Brain microvascular endothelial cell (primary cell): ENCODE results near the gene IGFBPL1.
A peak's percentile ranks its signal among the peaks of the same experiment; 100 is the strongest.

Experiments used
- DNase-seq: peaks from one replicate; pipeline ENCODE4 v3.0.0-alpha.2; 2020
- H3K27ac ChIP-seq: fragments of 250-450 bp; sonication (Bioruptor Pico); 2 replicates; pipeline ENCODE4 v1.5.1; 2020; ENCODE audit warnings: mild to moderate bottlenecking, moderate library complexity
- H3K27me3 ChIP-seq: fragments of 250-450 bp; sonication (Bioruptor Pico); replicated peaks from 2 replicates; pipeline ENCODE4 v1.5.1; 2020; ENCODE audit warnings: mild to moderate bottlenecking
- H3K36me3 ChIP-seq: fragments of 250-450 bp; sonication (Bioruptor Pico); replicated peaks from 2 replicates; pipeline ENCODE4 v1.5.1; 2020; ENCODE audit warnings: mild to moderate bottlenecking
- H3K4me3 ChIP-seq: 2 replicates; pipeline ENCODE4 v1.5.1; 2011; ENCODE audit warnings: low read depth, mild to moderate bottlenecking, control low read depth, low read length, moderate library complexity
- CTCF ChIP-seq: IDR thresholded peaks from 2 replicates; pipeline ENCODE4 v1.5.1; 2011; ENCODE audit warnings: low read depth, mild to moderate bottlenecking, moderate library complexity, low read length, control low read depth, inconsistent platforms; ENCODE audit errors: missing control alignments
- in situ Hi-C: cut with HindIII; loops from 2 replicates; pipeline ENCODE4 v1.10.0; 2017; ENCODE audit warnings: low sequenced_read_pairs, low pct_ligation_motif_present

Gene IGFBPL1

GRCh38 chr9:38360839-38361472, 63.3 kb downstream of the IGFBPL1 start:
- TF ChIP-seq CTCF = no peak
- Histone ChIP-seq H3K27me3 (no peaks in the 10 kb centered on the region), H3K36me3 (no peaks in the 10 kb centered on the region), H3K4me3 (no peak overlapping the region), H3K27ac (no peak overlapping the region)
- in situ Hi-C loops = no loop called here
- DNase-seq = no peak

GRCh38 chr9:38359689-38360385, 64.4 kb downstream of the IGFBPL1 start:
- H3K4me3 ChIP-seq = no peak overlapping the region
- no peaks in the 10 kb centered on the region for H3K27me3 ChIP-seq
- H3K27ac ChIP-seq = no peak overlapping the region
- TF ChIP-seq CTCF = no peak
- no peaks in the 10 kb centered on the region for H3K36me3 ChIP-seq
- peak; percentile 18 for DNase-seq
- in situ Hi-C loops = no loop called here

- no peak overlapping the region for H3K4me3 ChIP-seq
- H3K27ac ChIP-seq = no peak overlapping the region
- in situ Hi-C loops = no loop called here
- TF ChIP-seq CTCF = no peak
- H3K27me3 ChIP-seq = no peaks in the 10 kb centered on the region
- DNase-seq = no peak
- no peaks in the 10 kb centered on the region for H3K36me3 ChIP-seq
Observed at GRCh38 chr9:38359297-38359653, 65.0 kb downstream of the IGFBPL1 start.

- no peak for DNase-seq
- TF ChIP-seq CTCF = no peak
- Histone ChIP-seq H3K27ac (no peak overlapping the region), H3K27me3 (no peaks in the 10 kb centered on the region), H3K4me3 (no peak overlapping the region), H3K36me3 (no peaks in the 10 kb centered on the region)
- in situ Hi-C loops = no loop called here
Observed at GRCh38 chr9:38358390-38359296, 65.6 kb downstream of the IGFBPL1 start.

- in situ Hi-C loops = no loop called here
- Histone ChIP-seq H3K27ac (no peak overlapping the region), H3K36me3 (no peaks in the 10 kb centered on the region), H3K27me3 (no peaks in the 10 kb centered on the region), H3K4me3 (no peak overlapping the region)
- no peak for TF ChIP-seq CTCF
- no peak for DNase-seq
Observed at GRCh38 chr9:38357350-38358114, 66.7 kb downstream of the IGFBPL1 start.
